ENCODE measurements around the gene AMDHD2. TPM values are rescaled to one million over a fixed set of nuclear protein-coding genes. Genes with fewer than 3 reads are reported as not detected.

The AMDHD2 gene
- total RNA-seq, 1 donor from 2014 or later = 9.3 TPM

- peaks cover 78% of the 10 kb centered on the region for H3K4me1 ChIP-seq
- no peaks in the 10 kb centered on the region for H3K27me3 ChIP-seq (ENCODE audit: low read depth)
- no peaks in the 10 kb centered on the region for H3K36me3 ChIP-seq
- DNase-seq = no peak
- intact Hi-C loops (cut with micrococcal nuclease) = no loop called here
- TF ChIP-seq CTCF (IDR thresholded peaks at IDR 0.05; ENCODE audit: borderline replicate concordance) = no peak
- peak overlapping the region; percentile 92 for H3K27ac ChIP-seq (replicated peaks)
- no peaks in the 10 kb centered on the region for H3K9me3 ChIP-seq (replicated peaks)
- peak overlapping the region; percentile 97 for H3K4me3 ChIP-seq
Measured at GRCh38 chr16:2515180-2515851, 4.9 kb upstream of the AMDHD2 start.

GRCh38 chr16:2516391-2517240, 3.6 kb upstream of the AMDHD2 start:
- H3K27ac ChIP-seq (replicated peaks) = peak overlapping the region; percentile 92
- H3K4me1 ChIP-seq = peaks cover 84% of the 10 kb centered on the region
- intact Hi-C loops (cut with micrococcal nuclease) = no loop called here
- H3K4me3 ChIP-seq = peak overlapping the region; percentile 97
- TF ChIP-seq CTCF (IDR thresholded peaks at IDR 0.05; ENCODE audit: borderline replicate concordance) = no peak
- H3K9me3 ChIP-seq (replicated peaks) = no peaks in the 10 kb centered on the region
- peaks cover 5% of the 10 kb centered on the region for H3K36me3 ChIP-seq
- no peaks in the 10 kb centered on the region for H3K27me3 ChIP-seq (ENCODE audit: low read depth)
- no peak for DNase-seq

- intact Hi-C loops (cut with micrococcal nuclease) = no loop called here
Measured at GRCh38 chr16:2517954-2518605, 2.1 kb upstream of the AMDHD2 start.

GRCh38 chr16:2518823-2519710, 1.1 kb upstream of the AMDHD2 start:
- DNase-seq = no peak
- TF ChIP-seq CTCF (IDR thresholded peaks at IDR 0.05; ENCODE audit: borderline replicate concordance) = no peak
- peak overlapping the region; percentile 77 for H3K4me3 ChIP-seq
- no peaks in the 10 kb centered on the region for H3K27me3 ChIP-seq (ENCODE audit: low read depth)
- intact Hi-C loops (cut with micrococcal nuclease) = no loop called here
- H3K36me3 ChIP-seq = peaks cover 24% of the 10 kb centered on the region
- peak overlapping the region; percentile 88 for H3K27ac ChIP-seq (replicated peaks)
- no peaks in the 10 kb centered on the region for H3K9me3 ChIP-seq (replicated peaks)
- H3K4me1 ChIP-seq = peaks cover 69% of the 10 kb centered on the region

More at GRCh38 chr16:2517954-2518605, 2.1 kb upstream of the AMDHD2 start:
- Histone ChIP-seq H3K27ac (replicated peaks) (peak overlapping the region; percentile 88), H3K4me3 (peak overlapping the region; percentile 77), H3K9me3 (replicated peaks) (no peaks in the 10 kb centered on the region), H3K4me1 (peaks cover 75% of the 10 kb centered on the region), H3K27me3 (ENCODE audit: low read depth) (no peaks in the 10 kb centered on the region), H3K36me3 (peaks cover 14% of the 10 kb centered on the region)
- DNase-seq = no peak
- TF ChIP-seq CTCF (IDR thresholded peaks at IDR 0.05; ENCODE audit: borderline replicate concordance) = no peak

- intact Hi-C loops (cut with micrococcal nuclease) = no loop called here
Measured at GRCh38 chr16:2519711-2520080, 475 bp upstream of the AMDHD2 start.

More at GRCh38 chr16:2519711-2520080, 475 bp upstream of the AMDHD2 start:
- no peaks in the 10 kb centered on the region for H3K9me3 ChIP-seq (replicated peaks)
- peak overlapping the region; percentile 77 for H3K4me3 ChIP-seq
- peaks cover 64% of the 10 kb centered on the region for H3K4me1 ChIP-seq
- no peak for TF ChIP-seq CTCF (IDR thresholded peaks at IDR 0.05; ENCODE audit: borderline replicate concordance)
- no peak for DNase-seq
- peaks cover 30% of the 10 kb centered on the region for H3K36me3 ChIP-seq
- H3K27ac ChIP-seq (replicated peaks) = peak overlapping the region; percentile 88
- no peaks in the 10 kb centered on the region for H3K27me3 ChIP-seq (ENCODE audit: low read depth)

Measured in left ventricle myocardium inferior (tissue), 1 donor.